Heart right ventricle (tissue), 16 donors: ENCODE measurements around the gene NR1D1. TPM values are rescaled to one million over a fixed set of nuclear protein-coding genes. Genes with fewer than 3 reads are reported as not detected.

ENCODE experiments used
- ATAC-seq, 8 donors: fragments of 200-7000 bp; cut with Tn5 transposase; one replicate each; pipeline ENCODE4 v1.9.1; 2020; ENCODE audit warnings: mild to moderate bottlenecking in 8 of 8, moderate library complexity in 8 of 8, moderate number of reproducible peaks in 1 of 8
- DNase-seq, 2 donors: peaks; one replicate each; pipeline ENCODE4 v3.0.0-alpha.2; 2020
- H3K27ac ChIP-seq, 10 donors: fragments of 200-600 bp; sonication (generic) in 2 of 10; one replicate each; pipeline versions ENCODE4 v1.5.0 to v1.8.0; 2020 to 2022; ENCODE audit warnings: mild to moderate bottlenecking in 3 of 10
- H3K27me3 ChIP-seq, 7 donors: fragments of 200-600 bp; one replicate each; pipeline ENCODE4 v1.8.0; 2021 to 2022; ENCODE audit warnings: mild to moderate bottlenecking in 2 of 7
- H3K36me3 ChIP-seq, 9 donors: fragments of 200-600 bp; sonication (generic) in 1 of 9; one replicate each; pipeline versions ENCODE4 v1.5.0 to v1.8.0; 2020 to 2022; ENCODE audit warnings: mild to moderate bottlenecking in 2 of 9
- H3K4me1 ChIP-seq, 9 donors: fragments of 200-600 bp; sonication (generic) in 1 of 9; one replicate each; pipeline versions ENCODE4 v1.5.0 to v1.8.0; 2020 to 2022; ENCODE audit warnings: mild to moderate bottlenecking in 4 of 9
- H3K4me3 ChIP-seq, 10 donors: fragments of 200-600 bp; sonication (generic) in 2 of 10; one replicate each; pipeline versions ENCODE4 v1.5.0 to v1.8.0; 2020 to 2022; ENCODE audit warnings: mild to moderate bottlenecking in 7 of 10, moderate library complexity in 2 of 10
- H3K9me3 ChIP-seq, 11 donors: fragments of 200-600 bp in 10 of 11; sonication (generic) in 2 of 11; one replicate each; pipeline versions ENCODE4 v1.5.0 to v1.8.0; 2013 to 2022; ENCODE audit warnings: mild to moderate bottlenecking in 2 of 11, control low read depth in 1 of 11, moderate library complexity in 1 of 11
- WGBS, 2 donors: extraction: QIAGEN DNeasy Blood & Tissue Kit; methylation state at CpG; one replicate each; pipeline ENCODE4 v1.1.7; 2013; ENCODE audit warnings: inconsistent platforms in 1 of 2; 5-methylcytosine and 5-hydroxymethylcytosine counted together
- intact Hi-C, 10 donors: fragments of 100-400 bp; cut with DNase I; formaldehyde crosslinking; loops; one replicate each; pipeline versions ENCODE4 v1.11.1 to v1.14.2; 2022
- polyA plus RNA-seq, 2 donors: library from polyadenylated mRNA; stranded (reverse); fragments of 200-250 nt; gene quantifications; one replicate each; pipeline ENCODE4 v1.2.3, GENCODE V29; 2013
- total RNA-seq, 10 donors: library from RNA; stranded (reverse); fragmentation: NEBNext Ultra II Directional in 3 of 10; extraction: Animal tissue kit (Norgen Biotek cat#: 25700) in 3 of 10; gene quantifications; one replicate each; pipeline versions ENCODE4 v1.2.1 to v1.2.4, GENCODE V29; 2021 to 2023
- TF ChIP-seq, protein P1 (sequence below), 9 donors: fragments of 200-600 bp; sonication (generic) in 2 of 9; IDR thresholded peaks; one replicate each; pipeline versions ENCODE4 v1.5.0 to v1.8.0; 2021 to 2022; ENCODE audit warnings: antibody characterized with exemption in 9 of 9, mild to moderate bottlenecking in 5 of 9, moderate library complexity in 1 of 9
- donor health status: Arrhythmogenic right ventricular cardiomyopathy.
- donor health status: ischemic (EF 13 %, LVEDD 7.1; RV severe dilation, severe dysfunction).
- donor health status: healthy with polysubstance abuse.
- donor health status: DM: no; HTN: yes; CAD: no.
- donor health status: DM: no; HTN: no; CAD: no.
- donor health status: ischemic (EF 25% LVEDD 6.9; RV normal size, moderate dysfunction).
- donor health status: ischemic (EF 25% LVEDD 5.7; RV mildly dilated, moderate dysfunction).
- donor health status: healthy.
- donor health status: DM: yes; HTN: yes; CAD: no.
- donor health status: Ischemic cardiomyopathy.
- donor health status: ischemic (EF 35%, LVEDD 5.7; RV mildly dilated, moderate dysfunction).
- donor health status: nonischemic (EF 11% LVEDD 7.7; RV severe dilation, severe dysfunction).
- donor health status: DM: yes; HTN: yes; CAD: no.
- donor health status: PGD.
- donor health status: ischemic (EF 29% LVEDD 5.4; RV normal size, mild dysfunction).
- donor health status: nonischemic (EF 23%, LVEDD 6.1; RV moderate dilation, normal function).

The NR1D1 gene
- total and polyA plus RNA-seq, 12 donors, result 5.5 to 41.3 (median 25.1) TPM

DNA sequence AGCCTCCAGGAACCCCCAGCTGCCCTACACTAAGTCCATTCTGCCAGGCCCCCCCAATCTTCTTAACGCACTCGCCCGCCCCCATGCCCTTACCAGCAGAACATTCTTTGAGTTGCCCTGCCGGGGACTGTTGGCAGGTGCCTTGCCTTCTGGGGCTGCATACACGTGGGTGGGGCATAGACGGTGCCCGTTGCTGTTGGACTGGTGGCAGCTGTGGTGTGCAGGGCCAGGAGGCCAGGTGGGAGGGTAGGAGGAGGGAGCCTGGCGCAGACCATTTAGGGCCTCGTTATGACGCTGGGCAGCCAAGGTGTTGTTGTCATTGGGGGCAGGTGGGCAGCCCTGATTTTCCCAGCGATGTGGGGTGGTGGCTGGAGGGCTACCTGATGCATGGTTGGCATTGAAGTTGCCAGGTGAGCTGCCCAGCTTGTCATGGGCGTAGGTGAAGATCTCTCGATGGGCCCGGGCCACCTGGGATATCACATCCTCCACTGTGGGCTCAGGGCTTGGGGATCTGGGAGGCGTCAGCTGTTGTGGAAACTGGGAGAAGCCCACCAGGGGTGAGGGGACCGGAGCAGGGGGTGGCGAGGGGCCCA, 4.9 kb downstream of the NR1D1 start:
- peak overlapping the region; percentile 84 to 99 (median 95) for H3K27ac ChIP-seq
- H3K27me3 ChIP-seq, result no peaks in the 10 kb centered on the region
- H3K4me1 ChIP-seq, result peaks cover 50 to 89% (median 79%) of the 10 kb centered on the region in 9 donors
- intact Hi-C loops, result loop anchor here in 3 of 10 donors (5.0 to 10.0 kb wide), 2 partner anchors 33 to 189 kb away; partner anchors contain the start of genes THRA (in 2 of the 3) and CDC6 (in 1 of the 3)
- 59 to 63% methylated on average over 17 of the region's 17 CpGs for WGBS, 2 donors
- peaks cover 0 to 77% (median 54%) of the 10 kb centered on the region in 9 donors for H3K36me3 ChIP-seq
- no peaks in the 10 kb centered on the region for H3K9me3 ChIP-seq
- H3K4me3 ChIP-seq, result peak overlapping the region in 5 of 10 donors; percentile 76 to 100 (median 89)
- ATAC-seq (no peak), DNase-seq (no peak)
- TF ChIP-seq, protein P1, sequence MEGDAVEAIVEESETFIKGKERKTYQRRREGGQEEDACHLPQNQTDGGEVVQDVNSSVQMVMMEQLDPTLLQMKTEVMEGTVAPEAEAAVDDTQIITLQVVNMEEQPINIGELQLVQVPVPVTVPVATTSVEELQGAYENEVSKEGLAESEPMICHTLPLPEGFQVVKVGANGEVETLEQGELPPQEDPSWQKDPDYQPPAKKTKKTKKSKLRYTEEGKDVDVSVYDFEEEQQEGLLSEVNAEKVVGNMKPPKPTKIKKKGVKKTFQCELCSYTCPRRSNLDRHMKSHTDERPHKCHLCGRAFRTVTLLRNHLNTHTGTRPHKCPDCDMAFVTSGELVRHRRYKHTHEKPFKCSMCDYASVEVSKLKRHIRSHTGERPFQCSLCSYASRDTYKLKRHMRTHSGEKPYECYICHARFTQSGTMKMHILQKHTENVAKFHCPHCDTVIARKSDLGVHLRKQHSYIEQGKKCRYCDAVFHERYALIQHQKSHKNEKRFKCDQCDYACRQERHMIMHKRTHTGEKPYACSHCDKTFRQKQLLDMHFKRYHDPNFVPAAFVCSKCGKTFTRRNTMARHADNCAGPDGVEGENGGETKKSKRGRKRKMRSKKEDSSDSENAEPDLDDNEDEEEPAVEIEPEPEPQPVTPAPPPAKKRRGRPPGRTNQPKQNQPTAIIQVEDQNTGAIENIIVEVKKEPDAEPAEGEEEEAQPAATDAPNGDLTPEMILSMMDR (IDR thresholded peaks at IDR 0.05), result no peak

GRCh38 chr17:40094874-40095273, 5.5 kb downstream of the NR1D1 start:
- peak overlapping the region in 2 of 10 donors; percentile 2 to 100 for H3K4me3 ChIP-seq
- peaks cover 50 to 91% (median 84%) of the 10 kb centered on the region in 9 donors for H3K4me1 ChIP-seq
- DNase-seq, result no peak
- TF ChIP-seq, protein P1 (IDR thresholded peaks at IDR 0.05), result no peak
- intact Hi-C loops, result loop anchor here in 3 of 10 donors (5.0 to 10.0 kb wide), 3 partner anchors 33 to 190 kb away; partner anchors contain the start of genes THRA (in 2 of the 3) and CDC6 (in 1 of the 3)
- H3K9me3 ChIP-seq, result no peaks in the 10 kb centered on the region
- no peak for ATAC-seq
- peak overlapping the region; percentile 84 to 99 (median 95) for H3K27ac ChIP-seq
- peaks cover 0 to 83% (median 54%) of the 10 kb centered on the region in 9 donors for H3K36me3 ChIP-seq
- H3K27me3 ChIP-seq, result no peaks in the 10 kb centered on the region
- 74 to 79% methylated on average over 14 of the region's 14 CpGs for WGBS, 2 donors

GRCh38 chr17:40093580-40094201, 6.7 kb downstream of the NR1D1 start:
- H3K9me3 ChIP-seq, result no peaks in the 10 kb centered on the region
- TF ChIP-seq, protein P1 (IDR thresholded peaks at IDR 0.05), result no peak
- H3K27me3 ChIP-seq, result no peaks in the 10 kb centered on the region
- H3K4me1 ChIP-seq, result peaks cover 50 to 96% (median 87%) of the 10 kb centered on the region in 9 donors
- H3K36me3 ChIP-seq, result peaks cover 0 to 95% (median 58%) of the 10 kb centered on the region in 9 donors
- DNase-seq (no peak), ATAC-seq (peak; percentile 7 to 70 (median 44))
- WGBS, 2 donors, result 61 to 62% methylated on average over 16 of the region's 16 CpGs
- H3K4me3 ChIP-seq, result peak overlapping the region in 6 of 10 donors; percentile 7 to 24 (median 16)
- intact Hi-C loops, result loop anchor here in 2 of 10 donors (2.0 to 10.0 kb wide), 3 partner anchors 17 to 191 kb away; partner anchors contain the start of gene CDC6 (in 1 of the 2)
- H3K27ac ChIP-seq, result peak overlapping the region; percentile 84 to 99 (median 95)

- 59 to 64% methylated on average over 29 of the region's 29 CpGs for whole genome bisulfite sequencing, 2 donors
- Histone ChIP-seq H3K27ac (peak overlapping the region; percentile 84 to 99 (median 95)), H3K27me3 (no peaks in the 10 kb centered on the region), H3K9me3 (no peaks in the 10 kb centered on the region), H3K36me3 (peaks cover 0 to 95% (median 63%) of the 10 kb centered on the region in 9 donors), H3K4me3 (peak overlapping the region in 7 of 10 donors; percentile 2 to 24 (median 13)), H3K4me1 (peaks cover 49 to 90% (median 81%) of the 10 kb centered on the region in 9 donors)
- TF ChIP-seq, protein P1 (IDR thresholded peaks at IDR 0.05), result no peak
- intact Hi-C loops, result loop anchor here in 2 of 10 donors (2.0 to 10.0 kb wide), 3 partner anchors 16 to 192 kb away; partner anchors contain the start of gene CDC6 (in 1 of the 2)
- DNase-seq (no peak), ATAC-seq (peak in 1 of 8 donors; percentile 0)
Observed at GRCh38 chr17:40093005-40093579, 7.3 kb downstream of the NR1D1 start.
